ENCODE data around the gene CBX2. TPM values are rescaled to one million over a fixed set of nuclear protein-coding genes. Genes with fewer than 3 reads are reported as not detected.

Gene CBX2
- total RNA-seq, 1 donor from 2014 or later, result 4.6 TPM

DNA sequence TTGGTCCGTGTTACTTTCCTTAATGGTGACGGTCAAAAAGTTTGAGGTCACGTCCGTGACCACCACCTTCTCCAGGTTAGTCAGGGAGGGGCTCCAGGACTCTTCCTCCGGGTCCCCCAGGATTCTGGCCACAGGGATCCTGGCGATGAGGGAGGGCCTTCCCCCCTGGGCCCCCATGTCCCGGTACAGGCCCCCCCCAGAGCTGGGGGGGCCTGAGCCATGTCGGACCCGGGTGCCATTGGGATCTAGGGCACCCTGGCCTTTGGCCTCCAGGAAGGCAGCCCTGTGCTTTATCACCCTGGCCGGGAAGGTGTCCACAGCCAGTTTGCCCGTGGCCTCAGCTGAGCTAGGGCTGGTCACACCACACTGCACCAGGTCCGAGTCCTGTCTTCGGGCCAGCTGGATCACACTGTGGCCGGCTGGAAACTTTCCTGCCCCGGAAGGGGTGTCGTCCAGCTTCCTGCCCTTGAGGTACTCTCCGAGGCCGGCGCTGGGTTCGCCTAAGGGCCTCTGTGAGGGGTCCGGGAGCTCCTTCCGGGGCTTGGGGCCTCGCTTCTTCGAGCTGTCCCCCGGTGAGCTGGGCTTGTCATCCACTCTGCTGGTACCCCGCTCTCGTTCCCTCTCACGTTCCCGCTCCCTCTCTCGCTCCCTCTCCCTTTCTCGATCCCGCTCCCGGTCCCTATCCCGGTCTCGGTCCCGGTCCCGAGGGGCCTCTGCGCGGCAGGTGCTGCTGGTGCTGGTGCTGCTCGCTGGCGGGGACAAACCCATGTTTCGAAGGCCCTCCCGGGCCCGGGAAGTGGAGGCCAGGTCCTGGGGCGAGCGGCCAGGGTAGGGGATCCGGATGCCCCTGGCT is 16.9 kb downstream of the CBX2 start:
- H3K27ac ChIP-seq, result no peak overlapping the region
- H3K9me3 ChIP-seq, result no peaks in the 10 kb centered on the region
- no peak for DNase-seq (ENCODE audit: low spot score in 2 of 2)
- H3K27me3 ChIP-seq, result peaks cover 52% of the 10 kb centered on the region
- peaks cover 19 to 32% of the 10 kb centered on the region in 2 donors for H3K4me1 ChIP-seq
- TF ChIP-seq, protein P1, sequence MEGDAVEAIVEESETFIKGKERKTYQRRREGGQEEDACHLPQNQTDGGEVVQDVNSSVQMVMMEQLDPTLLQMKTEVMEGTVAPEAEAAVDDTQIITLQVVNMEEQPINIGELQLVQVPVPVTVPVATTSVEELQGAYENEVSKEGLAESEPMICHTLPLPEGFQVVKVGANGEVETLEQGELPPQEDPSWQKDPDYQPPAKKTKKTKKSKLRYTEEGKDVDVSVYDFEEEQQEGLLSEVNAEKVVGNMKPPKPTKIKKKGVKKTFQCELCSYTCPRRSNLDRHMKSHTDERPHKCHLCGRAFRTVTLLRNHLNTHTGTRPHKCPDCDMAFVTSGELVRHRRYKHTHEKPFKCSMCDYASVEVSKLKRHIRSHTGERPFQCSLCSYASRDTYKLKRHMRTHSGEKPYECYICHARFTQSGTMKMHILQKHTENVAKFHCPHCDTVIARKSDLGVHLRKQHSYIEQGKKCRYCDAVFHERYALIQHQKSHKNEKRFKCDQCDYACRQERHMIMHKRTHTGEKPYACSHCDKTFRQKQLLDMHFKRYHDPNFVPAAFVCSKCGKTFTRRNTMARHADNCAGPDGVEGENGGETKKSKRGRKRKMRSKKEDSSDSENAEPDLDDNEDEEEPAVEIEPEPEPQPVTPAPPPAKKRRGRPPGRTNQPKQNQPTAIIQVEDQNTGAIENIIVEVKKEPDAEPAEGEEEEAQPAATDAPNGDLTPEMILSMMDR (IDR thresholded peaks at IDR 0.05), result no peak
- H3K36me3 ChIP-seq, result no peaks in the 10 kb centered on the region
- H3K4me3 ChIP-seq, result no peak overlapping the region
- intact Hi-C loops (cut with DNase I), result no loop called here

DNA sequence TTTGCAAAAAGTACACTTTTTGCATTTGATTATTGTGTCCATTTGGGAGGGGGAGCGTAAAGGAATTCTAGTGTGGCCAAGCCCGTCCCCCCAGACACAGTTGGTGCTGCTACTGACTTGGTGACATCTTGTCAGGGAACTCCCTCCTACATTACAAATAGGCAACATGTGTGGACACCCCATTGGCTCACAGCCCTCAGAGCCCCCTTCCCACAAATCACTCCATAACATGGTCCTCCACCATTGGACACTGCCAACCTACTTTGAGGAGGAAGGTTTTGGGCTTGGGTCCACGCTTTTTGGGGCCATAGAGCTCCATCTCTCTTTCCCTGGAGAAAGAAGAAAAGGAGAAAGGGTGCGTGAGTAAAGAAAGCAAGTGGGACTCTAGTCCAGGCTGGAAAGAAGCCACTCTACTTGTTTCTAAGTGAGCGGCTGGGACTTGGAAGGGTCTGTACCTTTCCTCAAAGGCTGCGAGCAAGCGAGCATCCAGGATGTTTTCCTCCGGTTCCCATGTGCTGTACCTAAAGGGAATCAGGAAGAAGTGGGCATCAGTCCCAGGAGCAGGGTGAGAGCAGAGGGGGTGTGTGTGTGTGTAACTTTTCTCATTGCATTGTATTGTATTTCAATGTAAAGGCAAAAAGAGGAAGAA is 18.0 kb downstream of the CBX2 start:
- TF ChIP-seq, protein P1 (IDR thresholded peaks at IDR 0.05), result no peak
- H3K36me3 ChIP-seq, result no peaks in the 10 kb centered on the region
- intact Hi-C loops (cut with DNase I), result loop anchor here (2.0 kb wide), 1 partner anchor 17 kb away; the partner anchor contains the start of gene CBX2
- DNase-seq (ENCODE audit: low spot score in 2 of 2), result no peak
- peaks cover 23 to 32% of the 10 kb centered on the region in 2 donors for H3K4me1 ChIP-seq
- H3K4me3 ChIP-seq, result peak overlapping the region; percentile 79 to 82
- H3K9me3 ChIP-seq, result no peaks in the 10 kb centered on the region
- H3K27me3 ChIP-seq, result peaks cover 52% of the 10 kb centered on the region
- no peak overlapping the region for H3K27ac ChIP-seq

GRCh38 chr17:79796444-79796762 is 18.5 kb downstream of the CBX2 start:
- TF ChIP-seq, protein P1 (IDR thresholded peaks at IDR 0.05), result no peak
- Histone ChIP-seq H3K27ac (peak overlapping the region in 1 of 2 donors; percentile 8), H3K4me1 (peaks cover 23 to 32% of the 10 kb centered on the region in 2 donors), H3K9me3 (no peaks in the 10 kb centered on the region), H3K4me3 (peak overlapping the region; percentile 79 to 82), H3K36me3 (no peaks in the 10 kb centered on the region), H3K27me3 (peaks cover 52% of the 10 kb centered on the region)
- DNase-seq (ENCODE audit: low spot score in 2 of 2), result no peak
- intact Hi-C loops (cut with DNase I), result loop anchor here (2.0 kb wide), 1 partner anchor 18 kb away; the partner anchor contains the start of gene CBX2

DNA sequence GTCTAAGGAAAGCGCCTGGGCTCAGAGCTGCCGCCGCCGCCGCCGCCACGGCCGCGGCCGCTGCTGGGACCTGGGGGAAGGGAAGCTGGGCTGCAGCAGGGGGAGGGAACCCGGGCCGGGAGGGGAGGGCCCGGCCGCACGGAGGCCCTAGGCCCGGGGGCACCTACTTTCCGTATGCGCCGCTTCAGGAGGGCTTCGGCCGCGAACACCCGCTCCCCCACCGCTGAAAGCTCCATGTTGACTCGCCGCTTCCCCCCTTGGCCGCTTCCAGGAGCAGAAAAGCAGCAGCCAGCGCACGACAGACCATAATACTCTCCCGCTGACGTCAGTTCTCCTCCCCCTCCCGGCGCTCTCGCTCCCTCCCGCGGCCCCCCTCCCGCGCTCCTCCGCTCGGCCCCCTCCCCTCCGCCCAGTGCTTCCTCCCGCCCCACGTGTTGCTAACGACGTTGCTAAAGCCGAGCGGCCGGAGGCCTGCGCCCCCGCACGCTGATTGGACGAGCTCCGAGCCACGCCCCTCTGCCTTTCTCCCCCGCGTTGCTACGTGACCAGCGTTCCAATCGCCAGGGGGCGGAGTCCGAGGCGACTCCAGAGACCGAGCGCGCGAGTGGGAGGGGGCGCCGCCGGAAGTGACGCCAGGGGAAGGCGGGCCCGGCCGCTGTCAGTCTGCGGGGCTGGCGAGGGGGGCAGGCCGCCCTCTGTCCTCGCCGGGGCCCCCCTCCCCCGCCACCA is 19.0 kb downstream of the CBX2 start, which contains the start of gene CBX8:
TSS of gene CBX8 (minus strand) at position 315 of the 729 bp plus-strand sequence. CDS start at position 236, 79 bp downstream.
- intact Hi-C loops (cut with DNase I), result loop anchor here (1.0 to 2.0 kb wide), 3 partner anchors 13 to 42 kb away; partner anchors contain the start of genes CBX2 and CBX4
- Histone ChIP-seq H3K36me3 (no peaks in the 10 kb centered on the region), H3K27me3 (peaks cover 52% of the 10 kb centered on the region), H3K9me3 (no peaks in the 10 kb centered on the region), H3K4me3 (peak within 1 kb of the TSS; percentile 79 to 82), H3K27ac (peak within 1 kb of the TSS; percentile 29 to 41), H3K4me1 (peaks cover 23 to 32% of the 10 kb centered on the region in 2 donors)
- TF ChIP-seq, protein P1 (IDR thresholded peaks at IDR 0.05), result peak in 1 of 3 experiments; percentile 10
- DNase-seq (ENCODE audit: low spot score in 2 of 2), result peak; percentile 96 to 100

Data from ascending aorta (tissue), 2 donors.